AG08395 (cell line): ENCODE measurements around the gene PUSL1.

ENCODE experiments used
- DNase-seq: peaks from one replicate; pipeline ENCODE4 v3.0.0; 2012; ENCODE audit warnings: mixed read lengths, low spot score

The PUSL1 gene

GRCh38 chr1:1280782-1281481, 27.5 kb upstream of the PUSL1 start:
- no peak for DNase-seq

- peak; percentile 67 for DNase-seq
Observed at GRCh38 chr1:1281533-1282321, 26.7 kb upstream of the PUSL1 start.

- DNase-seq: no peak
Observed at GRCh38 chr1:1282998-1283397, 25.4 kb upstream of the PUSL1 start.

GRCh38 chr1:1283821-1284220, 24.6 kb upstream of the PUSL1 start:
- DNase-seq: peak; percentile 32

- DNase-seq: no peak
Observed at GRCh38 chr1:1284221-1285101, 23.9 kb upstream of the PUSL1 start.

- no peak for DNase-seq
Observed at GRCh38 chr1:1285102-1285571, 23.3 kb upstream of the PUSL1 start.

GRCh38 chr1:1285611-1286311, 22.6 kb upstream of the PUSL1 start:
- no peak for DNase-seq

GRCh38 chr1:1286313-1287261, 21.8 kb upstream of the PUSL1 start:
- DNase-seq: no peak

GRCh38 chr1:1287288-1288110, 20.9 kb upstream of the PUSL1 start:
- no peak for DNase-seq

GRCh38 chr1:1290238-1290731, 18.1 kb upstream of the PUSL1 start:
- DNase-seq: peak; percentile 53

- no peak for DNase-seq
Observed at GRCh38 chr1:1291023-1291528, 17.3 kb upstream of the PUSL1 start.

GRCh38 chr1:1291548-1292441, 16.6 kb upstream of the PUSL1 start:
- DNase-seq: peak; percentile 61

- no peak for DNase-seq
Observed at GRCh38 chr1:1292442-1292779, 16.0 kb upstream of the PUSL1 start.

GRCh38 chr1:1292851-1293250, 15.5 kb upstream of the PUSL1 start:
- DNase-seq: no peak

- DNase-seq: no peak
Observed at GRCh38 chr1:1293263-1294249, 14.8 kb upstream of the PUSL1 start.

GRCh38 chr1:1294250-1294890, 14.0 kb upstream of the PUSL1 start:
- DNase-seq: no peak
